Spleen (tissue), 11 donors: Measurements from ENCODE around the gene CNNM2. TPM values are rescaled to one million over a fixed set of nuclear protein-coding genes. Genes with fewer than 3 reads are reported as not detected.

Experiments used
- DNase-seq: peaks from one replicate; pipeline ENCODE4 v3.0.0-alpha.2; 2020
- H3K27ac ChIP-seq, 8 donors: fragments of 200-600 bp; sonication (generic) in 7 of 8; 1 replicate in 4 of 8; 2 replicates in 4 of 8; pipeline versions ENCODE4 v1.5.0 to v1.8.0; 2016 to 2021; ENCODE audit warnings: inconsistent platforms in 4 of 8, mild to moderate bottlenecking in 4 of 8, moderate library complexity in 1 of 8
- H3K27me3 ChIP-seq, 7 donors: fragments of 200-600 bp; sonication (generic) in 6 of 7; replicated peaks in 1 of 7; 1 replicate in 4 of 7; 2 replicates in 3 of 7; pipeline versions ENCODE4 v1.5.0 to v1.8.0; 2016 to 2021; ENCODE audit warnings: inconsistent platforms in 3 of 7, mild to moderate bottlenecking in 1 of 7
- H3K36me3 ChIP-seq, 6 donors: fragments of 200-600 bp; sonication (generic) in 5 of 6; 1 replicate in 4 of 6; 2 replicates in 2 of 6; pipeline versions ENCODE4 v1.5.0 to v1.8.0; 2016 to 2021; ENCODE audit warnings: inconsistent platforms in 2 of 6
- H3K4me1 ChIP-seq, 6 donors: fragments of 200-600 bp; sonication (generic) in 5 of 6; 1 replicate in 3 of 6; 2 replicates in 3 of 6; pipeline versions ENCODE4 v1.5.0 to v1.8.0; 2016 to 2021; ENCODE audit warnings: inconsistent platforms in 3 of 6
- H3K4me3 ChIP-seq, 8 donors: fragments of 200-600 bp; sonication (generic) in 7 of 8; 1 replicate in 4 of 8; 2 replicates in 4 of 8; pipeline versions ENCODE4 v1.5.0 to v1.8.0; 2016 to 2021; ENCODE audit warnings: inconsistent platforms in 4 of 8, mild to moderate bottlenecking in 4 of 8, moderate library complexity in 2 of 8
- H3K9me3 ChIP-seq, 8 donors: fragments of 200-600 bp; sonication (generic) in 7 of 8; 1 replicate in 4 of 8; 2 replicates in 4 of 8; pipeline versions ENCODE4 v1.5.0 to v1.8.0; 2016 to 2021; ENCODE audit warnings: inconsistent platforms in 4 of 8
- CTCF ChIP-seq, 11 experiments: fragments of 200-600 bp in 7 of 11; fragments of 450-650 bp in 4 of 11; sonication (generic) in 4 of 11; IDR thresholded peaks in 8 of 11; conservative IDR thresholded peaks in 3 of 11; 1 replicate in 7 of 11; 2 replicates in 4 of 11; pipeline versions ENCODE4 v1.4.0 to v1.8.0; 2016 to 2021; ENCODE audit warnings: antibody characterized with exemption in 11 of 11, inconsistent platforms in 4 of 11, mild to moderate bottlenecking in 1 of 11
- POLR2A ChIP-seq, 3 donors: fragments of 450-650 bp; IDR thresholded peaks; one replicate each; pipeline ENCODE4 v1.5.1; 2017; ENCODE audit warnings: antibody characterized with exemption in 3 of 3, mild to moderate bottlenecking in 1 of 3
- POLR2AphosphoS5 ChIP-seq, 3 donors: sonication (generic); formaldehyde crosslinking; IDR thresholded peaks; one replicate each; pipeline ENCODE4 v1.5.1; 2017; ENCODE audit warnings: antibody characterized with exemption in 3 of 3
- WGBS, 5 donors: extraction: QIAGEN DNeasy Blood & Tissue Kit in 3 of 5; methylation state at CpG; one replicate each; pipeline versions ENCODE4 v1.1.5 to v1.1.7; 2013 to 2018; 5-methylcytosine and 5-hydroxymethylcytosine counted together
- intact Hi-C: fragments of 100-400 bp; cut with DNase I; formaldehyde crosslinking; loops from one replicate; pipeline ENCODE4 v1.15.0; 2023; ENCODE audit warnings: low total_unique reads
- polyA plus RNA-seq, 3 donors: library from polyadenylated mRNA; stranded (reverse); fragments of 200-250 nt; gene quantifications; one replicate each; pipeline ENCODE4 v1.2.1, GENCODE V29; 2013
- total RNA-seq, 7 donors: library from RNA; depleted of rRNA in 3 of 7; stranded (reverse); fragments of >200 nt in 3 of 7; fragmentation: NEBNext Ultra II Directional in 4 of 7; extraction: Animal tissue kit (Norgen Biotek cat#: 25700) in 4 of 7; gene quantifications; one replicate each; pipeline versions ENCODE4 v1.1.0 to v1.2.1, GENCODE V29; 2016 to 2021
- donor health status: healthy with polysubstance abuse.
- donor health status: DM: no; HTN: no; CAD: no; lungs with moderate emphysema.
- donor health status: DM: no; HTN: no; CAD: no.
- donor health status: Bipolar disorder and iron deficiency.
- donor health status: healthy.
- donor health status: DM: no; HTN: no; CAD: no.
- donor health status: DM: yes; HTN: yes; CAD: no.

The CNNM2 gene
- total and polyA plus RNA-seq, 10 donors: 0.65 to 9.9 (median 7.5) TPM

- intact Hi-C loops: no loop called here
- no peaks in the 10 kb centered on the region for H3K9me3 ChIP-seq
- 81 to 89% (median 85%) methylated on average over 4 of the region's 4 CpGs for WGBS, 5 donors
- DNase-seq: no peak
- peaks cover 0 to 29% (median 12%) of the 10 kb centered on the region in 6 donors for H3K4me1 ChIP-seq
- no peak overlapping the region for H3K27ac ChIP-seq
- TF ChIP-seq CTCF (IDR thresholded peaks at IDR 0.05 in 8 of 11, conservative IDR thresholded peaks at IDR 0.05 in 3 of 11) (no peak), POLR2AphosphoS5 (IDR thresholded peaks at IDR 0.05) (no peak), POLR2A (IDR thresholded peaks at IDR 0.05) (no peak)
- no peaks in the 10 kb centered on the region for H3K36me3 ChIP-seq
- H3K27me3 ChIP-seq: peaks cover 0 to 22% (median 8%) of the 10 kb centered on the region in 7 donors
- no peak overlapping the region for H3K4me3 ChIP-seq
Observed at GRCh38 chr10:102872163-102872562, 45.9 kb upstream of the CNNM2 start.

- 60 to 84% (median 71%) methylated on average over 2 of the region's 2 CpGs for WGBS, 5 donors
- intact Hi-C loops: no loop called here
Observed at GRCh38 chr10:102876747-102877153, 41.3 kb upstream of the CNNM2 start.

GRCh38 chr10:102878629-102879028, 39.5 kb upstream of the CNNM2 start:
- Histone ChIP-seq H3K4me3 (no peak overlapping the region), H3K36me3 (peaks cover 0 to 15% (median 0%) of the 10 kb centered on the region in 6 donors), H3K27me3 (no peaks in the 10 kb centered on the region), H3K27ac (no peak overlapping the region), H3K4me1 (peaks cover 0 to 6% (median 0%) of the 10 kb centered on the region in 6 donors), H3K9me3 (no peaks in the 10 kb centered on the region)
- 72 to 83% (median 83%) methylated on average over 4 of the region's 4 CpGs for WGBS, 5 donors
- intact Hi-C loops: no loop called here
- DNase-seq: no peak
- TF ChIP-seq POLR2A (IDR thresholded peaks at IDR 0.05) (no peak), POLR2AphosphoS5 (IDR thresholded peaks at IDR 0.05) (no peak), CTCF (IDR thresholded peaks at IDR 0.05 in 8 of 11, conservative IDR thresholded peaks at IDR 0.05 in 3 of 11) (no peak)

More at GRCh38 chr10:102876747-102877153, 41.3 kb upstream of the CNNM2 start:
- Histone ChIP-seq H3K4me1 (peaks cover 0 to 6% (median 0%) of the 10 kb centered on the region in 6 donors), H3K4me3 (no peak overlapping the region), H3K9me3 (no peaks in the 10 kb centered on the region), H3K36me3 (peaks cover 0 to 15% (median 0%) of the 10 kb centered on the region in 6 donors), H3K27ac (peak overlapping the region in 2 of 8 donors; percentile 3 to 26), H3K27me3 (no peaks in the 10 kb centered on the region)
- no peak for DNase-seq
- TF ChIP-seq POLR2AphosphoS5 (IDR thresholded peaks at IDR 0.05) (no peak), POLR2A (IDR thresholded peaks at IDR 0.05) (no peak), CTCF (IDR thresholded peaks at IDR 0.05 in 8 of 11, conservative IDR thresholded peaks at IDR 0.05 in 3 of 11) (no peak)

- H3K9me3 ChIP-seq: no peaks in the 10 kb centered on the region
- no peak overlapping the region for H3K27ac ChIP-seq
- H3K4me1 ChIP-seq: peaks cover 0 to 6% (median 0%) of the 10 kb centered on the region in 6 donors
- H3K27me3 ChIP-seq: no peaks in the 10 kb centered on the region
- DNase-seq: no peak
- intact Hi-C loops: no loop called here
- no peak overlapping the region for H3K4me3 ChIP-seq
- H3K36me3 ChIP-seq: peaks cover 0 to 15% (median 0%) of the 10 kb centered on the region in 6 donors
- TF ChIP-seq POLR2AphosphoS5 (IDR thresholded peaks at IDR 0.05) (no peak), POLR2A (IDR thresholded peaks at IDR 0.05) (no peak), CTCF (IDR thresholded peaks at IDR 0.05 in 8 of 11, conservative IDR thresholded peaks at IDR 0.05 in 3 of 11) (no peak)
- 87 to 98% (median 93%) methylated on average over 2 of the region's 2 CpGs for WGBS, 5 donors
Observed at GRCh38 chr10:102880256-102880655, 37.8 kb upstream of the CNNM2 start.
